Left ventricle myocardium inferior (tissue), 1 donor: Measurements from ENCODE around the gene CRTC3. TPM values are rescaled to one million over a fixed set of nuclear protein-coding genes. Genes with fewer than 3 reads are reported as not detected.

Source experiments
- DNase-seq: peaks from one replicate; pipeline ENCODE4 v3.0.0-alpha.2; 2020
- H3K27ac ChIP-seq: fragments of 200-600 bp; replicated peaks from 2 replicates; pipeline ENCODE4 v1.8.0; 2021
- H3K27me3 ChIP-seq: fragments of 200-600 bp; 2 replicates; pipeline ENCODE4 v1.8.0; 2021; ENCODE audit warnings: low read depth
- H3K36me3 ChIP-seq: fragments of 200-600 bp; 2 replicates; pipeline ENCODE4 v1.8.0; 2021
- H3K4me1 ChIP-seq: fragments of 200-600 bp; 2 replicates; pipeline ENCODE4 v1.8.0; 2021
- H3K4me3 ChIP-seq: fragments of 200-600 bp; 2 replicates; pipeline ENCODE4 v1.8.0; 2021; ENCODE audit warnings: mild to moderate bottlenecking, moderate library complexity
- H3K9me3 ChIP-seq: fragments of 200-600 bp; replicated peaks from 2 replicates; pipeline ENCODE4 v1.8.0; 2021
- CTCF ChIP-seq: fragments of 200-600 bp; IDR thresholded peaks from 2 replicates; pipeline ENCODE4 v1.8.0; 2021; ENCODE audit warnings: antibody characterized with exemption, mild to moderate bottlenecking, borderline replicate concordance
- intact Hi-C: fragments of 100-400 bp; cut with micrococcal nuclease; formaldehyde crosslinking; loops from one replicate; pipeline ENCODE4 v1.11.0; 2022
- total RNA-seq: library from RNA; stranded (reverse); fragmentation: NEBNext Ultra II Directional; extraction: Animal tissue kit (Norgen Biotek cat#: 25700); gene quantifications from one replicate; pipeline ENCODE4 v1.2.1, GENCODE V29; 2021
- donor health status: DM: no; HTN: yes; CAD: no; lungs with severe emphysema.

CRTC3 gene
- total RNA-seq, 1 donor from 2014 or later = 24.1 TPM

GRCh38 chr15:90603893-90604292 lies 74.2 kb downstream of the CRTC3 start:
- DNase-seq = peak; percentile 51
- no peak overlapping the region for H3K4me3 ChIP-seq

GRCh38 chr15:90606641-90607040 lies 76.9 kb downstream of the CRTC3 start:
- no peaks in the 10 kb centered on the region for H3K27me3 ChIP-seq
- DNase-seq = no peak
- H3K27ac ChIP-seq = no peak overlapping the region
- no peaks in the 10 kb centered on the region for H3K9me3 ChIP-seq
- peaks cover 41% of the 10 kb centered on the region for H3K36me3 ChIP-seq
- TF ChIP-seq CTCF = no peak
- no peak overlapping the region for H3K4me3 ChIP-seq
- intact Hi-C loops = no loop called here
- H3K4me1 ChIP-seq = peaks cover 36% of the 10 kb centered on the region

More at GRCh38 chr15:90603893-90604292, 74.2 kb downstream of the CRTC3 start:
- intact Hi-C loops = loop anchor here (5.0 kb wide), 1 partner anchor 72 kb away; no protein-coding TSS in a partner anchor
- H3K27me3 ChIP-seq = no peaks in the 10 kb centered on the region
- H3K4me1 ChIP-seq = peaks cover 14% of the 10 kb centered on the region
- no peaks in the 10 kb centered on the region for H3K9me3 ChIP-seq
- no peak overlapping the region for H3K27ac ChIP-seq
- H3K36me3 ChIP-seq = peaks cover 55% of the 10 kb centered on the region
- TF ChIP-seq CTCF = peak; percentile 53

- H3K4me3 ChIP-seq = no peak overlapping the region
- peaks cover 40% of the 10 kb centered on the region for H3K4me1 ChIP-seq
- no peak for TF ChIP-seq CTCF
- H3K9me3 ChIP-seq = no peaks in the 10 kb centered on the region
- H3K27ac ChIP-seq = peak overlapping the region; percentile 72
- H3K27me3 ChIP-seq = no peaks in the 10 kb centered on the region
- peaks cover 38% of the 10 kb centered on the region for H3K36me3 ChIP-seq
- intact Hi-C loops = no loop called here
- no peak for DNase-seq
Observed at GRCh38 chr15:90607361-90607760, 77.6 kb downstream of the CRTC3 start.

- no peak for TF ChIP-seq CTCF
- intact Hi-C loops = no loop called here
- Histone ChIP-seq H3K27me3 (no peaks in the 10 kb centered on the region), H3K4me3 (no peak overlapping the region), H3K4me1 (peaks cover 49% of the 10 kb centered on the region), H3K9me3 (no peaks in the 10 kb centered on the region), H3K36me3 (peaks cover 41% of the 10 kb centered on the region), H3K27ac (peak overlapping the region; percentile 72)
- no peak for DNase-seq
Observed at GRCh38 chr15:90609242-90610180, 79.8 kb downstream of the CRTC3 start.

- no peak for TF ChIP-seq CTCF
- Histone ChIP-seq H3K9me3 (no peaks in the 10 kb centered on the region), H3K27me3 (no peaks in the 10 kb centered on the region), H3K4me1 (peaks cover 49% of the 10 kb centered on the region), H3K27ac (peak overlapping the region; percentile 72), H3K4me3 (no peak overlapping the region), H3K36me3 (peaks cover 41% of the 10 kb centered on the region)
- no peak for DNase-seq
- intact Hi-C loops = no loop called here
Observed at GRCh38 chr15:90610190-90610589, 80.5 kb downstream of the CRTC3 start.
